Stimulated activated CD8-positive, alpha-beta memory T cell treated with anti-CD3 and anti-CD28 coated beads, Interleukin-15, amount 100 ng/mL, for 1 hour (primary cell): ENCODE results near the gene SHC2.
"Not testable (repeated sequence)": the region's sequence is repeated elsewhere in the genome, so short reads cannot be mapped to it uniquely, and the experiment has no call there.

Source experiments
- DNase-seq: peaks from one replicate; pipeline ENCODE4 v3.0.0-alpha.2; 2020; ENCODE audit warnings: low read depth

Gene SHC2

GRCh38 chr19:406135-406781 is 54.6 kb downstream of the SHC2 start:
- no peak for DNase-seq

- DNase-seq, result no peak
Measured at GRCh38 chr19:405121-405965, 55.5 kb downstream of the SHC2 start.

- DNase-seq, result no peak
Measured at GRCh38 chr19:403221-404027, 57.4 kb downstream of the SHC2 start.

- no peak for DNase-seq
Measured at GRCh38 chr19:402786-403185, 58.0 kb downstream of the SHC2 start.

GRCh38 chr19:401866-402511 is 58.8 kb downstream of the SHC2 start:
- no peak for DNase-seq

- no peak for DNase-seq
Measured at GRCh38 chr19:400976-401865, 59.6 kb downstream of the SHC2 start.

GRCh38 chr19:399370-399769 is 61.5 kb downstream of the SHC2 start:
- no peak for DNase-seq

GRCh38 chr19:398719-399118 is 62.1 kb downstream of the SHC2 start:
- DNase-seq, result no peak

GRCh38 chr19:397941-398706 is 62.7 kb downstream of the SHC2 start:
- DNase-seq, result no peak

GRCh38 chr19:397321-397720 is 63.5 kb downstream of the SHC2 start:
- DNase-seq, result no peak

GRCh38 chr19:395467-395866 is 65.4 kb downstream of the SHC2 start:
- no peak for DNase-seq

- DNase-seq, result not testable (repeated sequence)
Measured at GRCh38 chr19:394857-395256, 66.0 kb downstream of the SHC2 start.

GRCh38 chr19:393560-393959 is 67.3 kb downstream of the SHC2 start:
- DNase-seq, result not testable (repeated sequence)

- no peak for DNase-seq
Measured at GRCh38 chr19:392375-392970, 68.4 kb downstream of the SHC2 start.

- no peak for DNase-seq
Measured at GRCh38 chr19:391726-392374, 69.0 kb downstream of the SHC2 start.

- no peak for DNase-seq
Measured at GRCh38 chr19:391207-391557, 69.7 kb downstream of the SHC2 start.

- DNase-seq, result no peak
Measured at GRCh38 chr19:390386-391206, 70.2 kb downstream of the SHC2 start.

GRCh38 chr19:389935-390289 is 70.9 kb downstream of the SHC2 start:
- no peak for DNase-seq
